Measurements from ENCODE around the gene SLC2A3. TPM values are rescaled to one million over a fixed set of nuclear protein-coding genes. Genes with fewer than 3 reads are reported as not detected.
"Not testable (repeated sequence)": the region's sequence is repeated elsewhere in the genome, so short reads cannot be mapped to it uniquely, and the experiment has no call there.

Gene SLC2A3
- total RNA-seq, 1 donor from 2014 or later: 362 TPM

GRCh38 chr12:7917392-7918267 is 18.4 kb downstream of the SLC2A3 start:
- H3K9me3 Mint-ChIP-seq: no peaks in the 10 kb centered on the region
- H3K36me3 Mint-ChIP-seq (ENCODE audit: low read depth): peaks cover 43% of the 10 kb centered on the region
- peaks cover 20% of the 10 kb centered on the region for H3K4me1 Mint-ChIP-seq
- intact Hi-C loops (cut with micrococcal nuclease): no loop called here
- no peak overlapping the region for H3K4me3 Mint-ChIP-seq
- H3K27ac Mint-ChIP-seq: peak overlapping the region; percentile 16
- no peaks in the 10 kb centered on the region for H3K27me3 Mint-ChIP-seq
- DNase-seq: no peak

- no peaks in the 10 kb centered on the region for H3K27me3 Mint-ChIP-seq
- no peaks in the 10 kb centered on the region for H3K9me3 Mint-ChIP-seq
- peak overlapping the region; percentile 51 for H3K27ac Mint-ChIP-seq
- peak; percentile 59 for DNase-seq
- H3K36me3 Mint-ChIP-seq (ENCODE audit: low read depth): peaks cover 37% of the 10 kb centered on the region
- peaks cover 17% of the 10 kb centered on the region for H3K4me1 Mint-ChIP-seq
- H3K4me3 Mint-ChIP-seq: no peak overlapping the region
- intact Hi-C loops (cut with micrococcal nuclease): no loop called here
These were observed 19.1 kb downstream of the SLC2A3 start for GRCh38 chr12:7916936-7917335.

GRCh38 chr12:7915661-7916403 is 20.2 kb downstream of the SLC2A3 start:
- peaks cover 27% of the 10 kb centered on the region for H3K36me3 Mint-ChIP-seq (ENCODE audit: low read depth)
- H3K9me3 Mint-ChIP-seq: no peaks in the 10 kb centered on the region
- H3K4me3 Mint-ChIP-seq: no peak overlapping the region
- H3K4me1 Mint-ChIP-seq: peaks cover 11% of the 10 kb centered on the region
- H3K27me3 Mint-ChIP-seq: no peaks in the 10 kb centered on the region
- H3K27ac Mint-ChIP-seq: no peak overlapping the region
- intact Hi-C loops (cut with micrococcal nuclease): no loop called here
- DNase-seq: peak; percentile 60

GRCh38 chr12:7910106-7910505 is 25.9 kb downstream of the SLC2A3 start:
- H3K9me3 Mint-ChIP-seq; H3K36me3 Mint-ChIP-seq (ENCODE audit: low read depth); H3K27ac Mint-ChIP-seq; H3K4me3 Mint-ChIP-seq; DNase-seq; intact Hi-C loops (cut with micrococcal nuclease); H3K4me1 Mint-ChIP-seq; H3K27me3 Mint-ChIP-seq: not testable (repeated sequence)

- Mint-ChIP-seq H3K4me3 (no peak overlapping the region), H3K4me1 (no peaks in the 10 kb centered on the region), H3K9me3 (no peaks in the 10 kb centered on the region), H3K27ac (no peak overlapping the region), H3K27me3 (peaks cover 2% of the 10 kb centered on the region), H3K36me3 (ENCODE audit: low read depth) (no peaks in the 10 kb centered on the region)
- intact Hi-C loops (cut with micrococcal nuclease): no loop called here
- DNase-seq: no peak
These were observed 29.0 kb downstream of the SLC2A3 start for GRCh38 chr12:7907009-7907408.

GRCh38 chr12:7906303-7906702 is 29.7 kb downstream of the SLC2A3 start:
- H3K27me3 Mint-ChIP-seq; H3K4me3 Mint-ChIP-seq; H3K36me3 Mint-ChIP-seq (ENCODE audit: low read depth); H3K27ac Mint-ChIP-seq; intact Hi-C loops (cut with micrococcal nuclease); DNase-seq; H3K4me1 Mint-ChIP-seq; H3K9me3 Mint-ChIP-seq: not testable (repeated sequence)

- H3K4me3 Mint-ChIP-seq; H3K9me3 Mint-ChIP-seq; DNase-seq; H3K27me3 Mint-ChIP-seq; intact Hi-C loops (cut with micrococcal nuclease); H3K36me3 Mint-ChIP-seq (ENCODE audit: low read depth); H3K27ac Mint-ChIP-seq; H3K4me1 Mint-ChIP-seq: not testable (repeated sequence)
These were observed 30.3 kb downstream of the SLC2A3 start for GRCh38 chr12:7905600-7906125.

GRCh38 chr12:7905071-7905470 is 30.9 kb downstream of the SLC2A3 start:
- H3K4me3 Mint-ChIP-seq: no peak overlapping the region
- H3K36me3 Mint-ChIP-seq (ENCODE audit: low read depth): no peaks in the 10 kb centered on the region
- no peaks in the 10 kb centered on the region for H3K9me3 Mint-ChIP-seq
- no peak overlapping the region for H3K27ac Mint-ChIP-seq
- DNase-seq: no peak
- no peaks in the 10 kb centered on the region for H3K4me1 Mint-ChIP-seq
- H3K27me3 Mint-ChIP-seq: peaks cover 2% of the 10 kb centered on the region
- intact Hi-C loops (cut with micrococcal nuclease): no loop called here

GRCh38 chr12:7902416-7902815 is 33.6 kb downstream of the SLC2A3 start:
- H3K27me3 Mint-ChIP-seq; H3K36me3 Mint-ChIP-seq (ENCODE audit: low read depth); H3K4me3 Mint-ChIP-seq; H3K27ac Mint-ChIP-seq; H3K4me1 Mint-ChIP-seq; H3K9me3 Mint-ChIP-seq; intact Hi-C loops (cut with micrococcal nuclease); DNase-seq: not testable (repeated sequence)

- H3K4me1 Mint-ChIP-seq: no peaks in the 10 kb centered on the region
- H3K9me3 Mint-ChIP-seq: no peaks in the 10 kb centered on the region
- H3K27me3 Mint-ChIP-seq: no peaks in the 10 kb centered on the region
- H3K4me3 Mint-ChIP-seq: no peak overlapping the region
- intact Hi-C loops (cut with micrococcal nuclease): no loop called here
- no peaks in the 10 kb centered on the region for H3K36me3 Mint-ChIP-seq (ENCODE audit: low read depth)
- no peak for DNase-seq
- no peak overlapping the region for H3K27ac Mint-ChIP-seq
These were observed 36.2 kb downstream of the SLC2A3 start for GRCh38 chr12:7899755-7900154.

GRCh38 chr12:7896726-7897125 is 39.3 kb downstream of the SLC2A3 start:
- intact Hi-C loops (cut with micrococcal nuclease); H3K4me1 Mint-ChIP-seq; H3K27ac Mint-ChIP-seq; DNase-seq; H3K27me3 Mint-ChIP-seq; H3K36me3 Mint-ChIP-seq (ENCODE audit: low read depth); H3K4me3 Mint-ChIP-seq; H3K9me3 Mint-ChIP-seq: not testable (repeated sequence)

- H3K36me3 Mint-ChIP-seq (ENCODE audit: low read depth): no peaks in the 10 kb centered on the region
- intact Hi-C loops (cut with micrococcal nuclease): no loop called here
- no peak for DNase-seq
- H3K27ac Mint-ChIP-seq: no peak overlapping the region
- H3K27me3 Mint-ChIP-seq: peaks cover 7% of the 10 kb centered on the region
- no peaks in the 10 kb centered on the region for H3K4me1 Mint-ChIP-seq
- H3K9me3 Mint-ChIP-seq: no peaks in the 10 kb centered on the region
- no peak overlapping the region for H3K4me3 Mint-ChIP-seq
These were observed 43.6 kb downstream of the SLC2A3 start for GRCh38 chr12:7892186-7892980.

- intact Hi-C loops (cut with micrococcal nuclease): no loop called here
- Mint-ChIP-seq H3K36me3 (ENCODE audit: low read depth) (no peaks in the 10 kb centered on the region), H3K4me1 (no peaks in the 10 kb centered on the region), H3K27ac (no peak overlapping the region), H3K27me3 (peaks cover 7% of the 10 kb centered on the region), H3K4me3 (no peak overlapping the region), H3K9me3 (no peaks in the 10 kb centered on the region)
- DNase-seq: no peak
These were observed 51.3 kb downstream of the SLC2A3 start for GRCh38 chr12:7884689-7885088.

GRCh38 chr12:7881736-7882120 is 54.3 kb downstream of the SLC2A3 start:
- H3K27me3 Mint-ChIP-seq; H3K9me3 Mint-ChIP-seq; H3K27ac Mint-ChIP-seq; H3K4me3 Mint-ChIP-seq; intact Hi-C loops (cut with micrococcal nuclease); H3K36me3 Mint-ChIP-seq (ENCODE audit: low read depth); H3K4me1 Mint-ChIP-seq; DNase-seq: not testable (repeated sequence)

Data from activated CD4-positive, alpha-beta T cell treated with anti-CD3 and anti-CD28 coated beads, Interleukin-2, amount 10 ng/mL, durations not matched to agents 24 days and 14 days (primary cell).